Transverse colon (tissue), 3 donors: ENCODE measurements around the gene MS4A12.

Experiments used
- CTCF ChIP-seq, 5 experiments: fragments of 200-600 bp in 3 of 5; fragments of 450-650 bp in 2 of 5; sonication (generic) in 3 of 5; IDR thresholded peaks; 1 replicate in 2 of 5; 2 replicates in 3 of 5; pipeline ENCODE4 v1.5.1; 2016 to 2017; ENCODE audit warnings: antibody characterized with exemption in 5 of 5, inconsistent platforms in 3 of 5, mild to moderate bottlenecking in 2 of 5, moderate library complexity in 1 of 5
- POLR2A ChIP-seq: fragments of 450-650 bp; IDR thresholded peaks from one replicate; pipeline ENCODE4 v1.6.1; 2016; ENCODE audit warnings: antibody characterized with exemption, mild to moderate bottlenecking, moderate library complexity

- TF ChIP-seq POLR2A (no peak), CTCF (IDR thresholded peaks at IDR 0.05) (no peak)
These were observed 22.9 kb upstream of the MS4A12 start for GRCh38 chr11:60469723-60470122.
